PC-9 (cell line): ENCODE data around the gene EI24.

Experiments used
- EZH2 ChIP-seq: fragments of 200-600 bp; sonication (generic); IDR thresholded peaks from 2 replicates; pipeline ENCODE4 v1.8.0; 2017; ENCODE audit warnings: antibody characterized with exemption, low read depth
- TF ChIP-seq, protein P1 (sequence below): fragments of 200-600 bp; sonication (generic); conservative IDR thresholded peaks from 2 replicates; pipeline ENCODE4 v1.6.1; 2017; ENCODE audit warnings: mixed run types, antibody characterized with exemption, mild to moderate bottlenecking, moderate library complexity

DNA sequence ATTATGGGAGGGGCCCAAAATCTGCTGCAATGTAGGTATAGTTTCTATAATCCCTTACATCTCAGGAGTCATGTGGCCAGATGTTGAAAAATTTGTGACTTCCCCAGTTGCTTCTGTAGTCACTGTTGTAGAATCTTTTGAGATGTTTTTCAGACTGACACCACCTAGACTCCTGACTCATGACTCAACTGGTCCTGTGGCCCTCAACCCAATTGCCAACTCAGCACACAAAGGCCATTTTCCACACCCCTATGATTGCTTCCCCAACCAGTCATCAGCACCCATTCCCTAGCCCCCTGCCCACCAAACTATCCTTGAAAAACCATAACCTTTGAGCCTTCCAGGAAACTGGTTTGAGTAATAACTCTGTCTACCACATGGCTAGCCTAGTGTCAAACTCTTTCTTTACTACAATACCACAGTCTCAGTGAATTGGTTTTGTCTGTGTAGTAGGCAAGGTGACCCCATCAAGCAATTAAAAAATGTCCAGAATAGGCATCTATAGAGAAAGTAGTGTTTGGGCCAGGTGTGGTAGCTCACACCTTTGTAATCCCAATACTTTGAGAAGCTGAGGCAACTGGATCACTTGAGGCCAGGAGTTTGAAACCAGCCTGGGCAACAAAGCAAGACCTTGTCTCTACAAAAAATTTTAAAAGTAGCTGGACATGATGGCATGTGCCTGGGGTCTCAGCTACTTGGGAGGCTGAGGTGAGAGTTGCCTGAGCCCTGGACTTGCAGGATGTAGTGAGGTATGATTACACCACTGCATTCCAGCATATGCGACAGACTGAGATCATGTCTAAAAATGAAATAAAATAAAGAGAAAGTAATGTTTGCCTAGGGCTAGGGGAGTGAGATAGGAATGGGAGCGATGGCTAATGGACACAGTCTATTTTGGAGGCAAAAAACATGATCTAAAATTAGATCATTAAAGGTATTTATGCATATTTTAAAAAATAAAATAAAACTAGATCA, 49.1 kb upstream of the EI24 start:
- TF ChIP-seq, protein P1, sequence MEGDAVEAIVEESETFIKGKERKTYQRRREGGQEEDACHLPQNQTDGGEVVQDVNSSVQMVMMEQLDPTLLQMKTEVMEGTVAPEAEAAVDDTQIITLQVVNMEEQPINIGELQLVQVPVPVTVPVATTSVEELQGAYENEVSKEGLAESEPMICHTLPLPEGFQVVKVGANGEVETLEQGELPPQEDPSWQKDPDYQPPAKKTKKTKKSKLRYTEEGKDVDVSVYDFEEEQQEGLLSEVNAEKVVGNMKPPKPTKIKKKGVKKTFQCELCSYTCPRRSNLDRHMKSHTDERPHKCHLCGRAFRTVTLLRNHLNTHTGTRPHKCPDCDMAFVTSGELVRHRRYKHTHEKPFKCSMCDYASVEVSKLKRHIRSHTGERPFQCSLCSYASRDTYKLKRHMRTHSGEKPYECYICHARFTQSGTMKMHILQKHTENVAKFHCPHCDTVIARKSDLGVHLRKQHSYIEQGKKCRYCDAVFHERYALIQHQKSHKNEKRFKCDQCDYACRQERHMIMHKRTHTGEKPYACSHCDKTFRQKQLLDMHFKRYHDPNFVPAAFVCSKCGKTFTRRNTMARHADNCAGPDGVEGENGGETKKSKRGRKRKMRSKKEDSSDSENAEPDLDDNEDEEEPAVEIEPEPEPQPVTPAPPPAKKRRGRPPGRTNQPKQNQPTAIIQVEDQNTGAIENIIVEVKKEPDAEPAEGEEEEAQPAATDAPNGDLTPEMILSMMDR = no peak
- TF ChIP-seq EZH2 = no peak
